Stomach (tissue), 4 donors: ENCODE results near the gene SLC1A1.

ENCODE experiments used
- CTCF ChIP-seq, 7 experiments: fragments of 450-650 bp in 4 of 7; fragments of 200-600 bp in 3 of 7; sonication (generic) in 3 of 7; IDR thresholded peaks; one replicate each; pipeline ENCODE4 v1.5.1; 2016 to 2019; ENCODE audit warnings: antibody characterized with exemption in 7 of 7, control low read depth in 2 of 7, mild to moderate bottlenecking in 1 of 7
- EP300 ChIP-seq: sonication (generic); formaldehyde crosslinking; IDR thresholded peaks from one replicate; pipeline ENCODE4 v1.6.1; 2017; ENCODE audit warnings: antibody characterized with exemption
- POLR2A ChIP-seq, 4 donors: fragments of 450-650 bp; IDR thresholded peaks; one replicate each; pipeline ENCODE4 v1.6.1; 2016; ENCODE audit warnings: antibody characterized with exemption in 4 of 4, control low read depth in 2 of 4, mild to moderate bottlenecking in 1 of 4, moderate library complexity in 1 of 4

DNA sequence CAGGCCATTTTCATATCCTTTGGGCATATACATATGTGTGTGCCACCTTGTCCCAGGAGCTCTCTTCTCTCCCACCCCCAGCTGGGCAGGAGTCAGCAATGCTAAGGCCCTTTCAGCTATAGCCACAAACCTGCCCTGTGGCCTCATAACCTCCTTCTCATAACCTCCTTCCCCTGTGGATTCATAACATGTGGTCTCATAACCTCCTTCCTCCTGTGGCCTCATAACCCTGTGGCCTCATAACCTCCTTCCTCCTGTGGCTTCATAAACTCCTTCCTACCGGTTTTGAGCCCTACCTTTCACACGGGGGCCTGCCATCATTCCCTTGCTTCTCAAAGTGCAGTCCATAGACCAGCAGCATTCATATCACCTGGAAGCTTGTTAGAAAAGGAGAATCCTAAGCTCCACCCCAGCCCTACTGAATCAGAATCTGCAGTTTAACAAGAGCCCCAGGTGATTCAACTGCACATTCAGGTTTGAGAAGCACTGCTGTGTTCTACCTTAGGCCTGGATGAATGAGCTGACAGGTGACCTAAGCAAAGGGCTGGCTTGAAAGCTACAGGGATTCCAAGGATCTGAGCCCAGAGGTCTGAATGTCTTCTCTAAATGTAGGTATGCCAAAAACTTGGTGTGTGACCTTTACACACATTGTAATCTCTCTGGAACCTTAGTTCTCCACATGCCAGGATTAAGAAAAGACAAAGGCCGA lies 129.9 kb downstream of the SLC1A1 start:
- TF ChIP-seq POLR2A (IDR thresholded peaks at IDR 0.05) (no peak), CTCF (IDR thresholded peaks at IDR 0.05) (no peak), EP300 (no peak)
